Measurements from ENCODE around the gene GIPR. TPM values are rescaled to one million over a fixed set of nuclear protein-coding genes. Genes with fewer than 3 reads are reported as not detected.

The GIPR gene
- total and polyA plus RNA-seq, 10 of the 15 experiments (the other 5 are each of a cell fraction or from before 2014, with no cell fraction given), result 1.7 to 26.3 (median 13.7) TPM

- intact Hi-C loops (cut with micrococcal nuclease; ENCODE audit: unreplicated experiment) (no loop called here), in situ Hi-C loops (cut with MboI) (no loop called here)
- BruUV-seq (replicated peaks), result no TSS peak
- SMC1A ChIA-PET (ENCODE audit: uncharacterized antibody, unreplicated experiment), result interaction anchor here (1.8 kb wide), 1 partner anchor 18 kb away, joined by 5 read pairs; the partner anchor contains the start of gene QPCTL
- ATAC-seq (no peak), DNase-seq (ENCODE audit: low read depth, low spot score) (no peak), FAIRE-seq (no peak)
- Histone ChIP-seq H3K4me2 (ENCODE audit: control insufficient read depth, insufficient read depth) (no peak overlapping the region), H3K4me1 (ENCODE audit: control insufficient read depth, insufficient read depth, low read length) (peaks cover 12% of the 10 kb centered on the region), H3K27me3 (replicated peaks in 1 of 2; ENCODE audit: control insufficient read depth in 2 of 2, insufficient read depth in 2 of 2, low read length in 1 of 2) (no peaks in the 10 kb centered on the region), H2AFZ (ENCODE audit: control insufficient read depth, low read depth, low read length) (no peak overlapping the region), H4K20me1 (ENCODE audit: control insufficient read depth, insufficient read depth) (no peaks in the 10 kb centered on the region; the same call in 1 of the 2 replicates), H3K79me2 (ENCODE audit: control insufficient read depth, insufficient read depth, low read length) (peaks cover 9% of the 10 kb centered on the region), H3K4me3 (no peak overlapping the region), H3K9me3 (replicated peaks; ENCODE audit: control insufficient read depth, insufficient read depth, low read length) (no peaks in the 10 kb centered on the region), H3K36me3 (ENCODE audit: control insufficient read depth in 2 of 2, insufficient read depth in 2 of 2, low read length in 1 of 2) (peaks cover 3 to 6% of the 10 kb centered on the region in 2 experiments; a peak in 3 of 4 replicates), H3K27ac (ENCODE audit: control insufficient read depth, insufficient read depth) (no peak overlapping the region), H3K9ac (ENCODE audit: control insufficient read depth, insufficient read depth, low read length) (no peak overlapping the region)
- CTCF ChIA-PET, result interaction anchor here (1.3 kb wide), 1 partner anchor 13 kb away, joined by 3 read pairs; no protein-coding TSS in a partner anchor
- RAD21 ChIA-PET (ENCODE audit: unreplicated experiment), result interaction anchor here (0.7 kb wide), 1 partner anchor 94 kb away, joined by 4 read pairs; the partner anchor contains the start of gene SIX5
- no peak for TF ChIP-seq PRDM15 (CRISPR knock-in tag; IDR thresholded peaks at IDR 0.05)
- TF ChIP-seq NFIC (IDR thresholded peaks at IDR 0.05; ENCODE audit: low read depth, low read length), result no peak
- TF ChIP-seq STAT1 (conservative IDR thresholded peaks at IDR 0.05), result no peak
- no peak for TF ChIP-seq CBX3 (IDR thresholded peaks at IDR 0.05; ENCODE audit: borderline replicate concordance, low read depth)
- POLR2A ChIA-PET, result interaction anchor here (0.6 to 0.7 kb wide), 4 partner anchors 40 to 119 kb away, joined by 3 to 7 read pairs (median 3); no protein-coding TSS in a partner anchor
- 43% methylated on average over 7 of the region's 7 CpGs for WGBS (ENCODE audit: insufficient coverage, insufficient replicate concordance, low lambda C conversion rate, missing lambda C conversion rate)
Observed at GRCh38 chr19:45674946-45675345, 6.9 kb downstream of the GIPR start.
